Subcutaneous abdominal adipose tissue (tissue), 5 donors: ENCODE data around the gene CARMIL1.
"Not testable (repeated sequence)": the region's sequence is repeated elsewhere in the genome, so short reads cannot be mapped to it uniquely, and the experiment has no call there.

Source experiments
- H3K27ac ChIP-seq: one replicate; pipeline ENCODE4 v1.7.0; 2013; ENCODE audit warnings: low read depth, mild to moderate bottlenecking, inconsistent platforms, low read length, moderate library complexity
- H3K27me3 ChIP-seq, 5 donors: one replicate each; pipeline ENCODE4 v1.7.0; 2013; ENCODE audit warnings: low read length in 5 of 5, inconsistent platforms in 1 of 5; ENCODE audit not compliant: control insufficient read depth in 5 of 5, insufficient read depth in 4 of 5
- H3K36me3 ChIP-seq, 5 donors: one replicate each; pipeline ENCODE4 v1.7.0; 2013; ENCODE audit warnings: low read length in 5 of 5; ENCODE audit not compliant: control insufficient read depth in 5 of 5, insufficient read depth in 5 of 5
- H3K4me1 ChIP-seq, 5 donors: one replicate each; pipeline ENCODE4 v1.7.0; 2013; ENCODE audit warnings: low read length in 5 of 5, mild to moderate bottlenecking in 3 of 5, moderate library complexity in 1 of 5; ENCODE audit not compliant: control insufficient read depth in 5 of 5, insufficient read depth in 5 of 5
- H3K4me3 ChIP-seq, 5 donors: one replicate each; pipeline ENCODE4 v1.7.0; 2013; ENCODE audit warnings: low read length in 5 of 5, low read depth in 1 of 5
- H3K9ac ChIP-seq, 5 donors: one replicate each; pipeline ENCODE4 v1.7.0; 2013; ENCODE audit warnings: low read length in 5 of 5, mild to moderate bottlenecking in 4 of 5, moderate library complexity in 3 of 5
- H3K9me3 ChIP-seq, 5 donors: one replicate each; pipeline ENCODE4 v1.7.0; 2013; ENCODE audit warnings: low read length in 5 of 5; ENCODE audit not compliant: control insufficient read depth in 5 of 5
- donor health status: healthy.
- donor health status: healthy.
- donor health status: healthy.
- donor health status: healthy.
- donor health status: healthy.

CARMIL1 gene

DNA sequence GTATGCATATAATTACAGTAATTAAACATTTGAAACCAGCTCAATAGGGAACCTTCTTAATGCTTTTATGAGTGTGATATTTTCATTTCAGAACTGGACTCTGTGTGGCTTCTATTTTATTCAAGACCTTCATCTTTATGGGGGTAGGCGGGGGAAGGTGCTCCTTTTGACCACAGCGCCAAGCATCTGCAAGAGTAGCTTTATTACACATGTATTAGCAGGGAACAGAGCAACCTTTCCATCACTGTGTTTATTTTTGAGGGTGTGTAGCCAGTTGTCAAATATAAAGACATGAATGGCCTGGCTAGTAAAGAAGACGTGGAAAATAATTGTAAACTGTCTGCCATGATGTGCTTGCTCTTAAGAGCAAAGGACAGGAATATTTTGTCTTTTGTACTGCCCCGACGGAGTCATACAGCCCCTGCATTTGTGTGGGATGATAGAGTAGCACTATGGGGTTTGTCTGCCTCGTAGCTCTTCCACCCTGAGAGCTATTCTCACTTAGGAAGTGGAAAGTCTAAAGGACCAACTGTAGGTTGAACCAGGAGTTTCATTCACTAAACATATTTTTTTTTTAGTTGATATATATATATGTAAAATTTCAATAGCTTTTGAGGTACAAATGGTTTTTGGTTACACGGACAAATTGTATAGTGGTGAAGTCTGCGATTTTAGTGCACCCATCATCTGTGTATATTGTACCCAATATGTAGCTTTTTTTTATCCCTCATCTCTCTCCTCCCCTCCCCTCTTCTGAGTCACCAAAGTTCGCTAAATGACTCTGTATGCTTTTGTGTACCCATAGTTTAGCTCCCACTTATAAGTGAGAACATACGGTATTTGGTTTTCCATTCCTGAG, 91.2 kb downstream of the CARMIL1 start:
- no peaks in the 10 kb centered on the region for H3K36me3 ChIP-seq
- peaks cover 8 to 37% (median 23%) of the 10 kb centered on the region in 5 donors for H3K4me1 ChIP-seq
- no peak overlapping the region for H3K9ac ChIP-seq
- H3K27ac ChIP-seq: peak overlapping the region; percentile 63
- H3K4me3 ChIP-seq: no peak overlapping the region
- no peaks in the 10 kb centered on the region for H3K27me3 ChIP-seq
- H3K9me3 ChIP-seq: peaks cover 0 to 3% (median 0%) of the 10 kb centered on the region in 5 donors

GRCh38 chr6:25371037-25371347, 91.8 kb downstream of the CARMIL1 start:
- peaks cover 8 to 37% (median 23%) of the 10 kb centered on the region in 5 donors for H3K4me1 ChIP-seq
- H3K9me3 ChIP-seq: peaks cover 0 to 3% (median 0%) of the 10 kb centered on the region in 5 donors
- no peak overlapping the region for H3K4me3 ChIP-seq
- H3K36me3 ChIP-seq: no peaks in the 10 kb centered on the region
- no peak overlapping the region for H3K27ac ChIP-seq
- no peak overlapping the region for H3K9ac ChIP-seq
- H3K27me3 ChIP-seq: no peaks in the 10 kb centered on the region

DNA sequence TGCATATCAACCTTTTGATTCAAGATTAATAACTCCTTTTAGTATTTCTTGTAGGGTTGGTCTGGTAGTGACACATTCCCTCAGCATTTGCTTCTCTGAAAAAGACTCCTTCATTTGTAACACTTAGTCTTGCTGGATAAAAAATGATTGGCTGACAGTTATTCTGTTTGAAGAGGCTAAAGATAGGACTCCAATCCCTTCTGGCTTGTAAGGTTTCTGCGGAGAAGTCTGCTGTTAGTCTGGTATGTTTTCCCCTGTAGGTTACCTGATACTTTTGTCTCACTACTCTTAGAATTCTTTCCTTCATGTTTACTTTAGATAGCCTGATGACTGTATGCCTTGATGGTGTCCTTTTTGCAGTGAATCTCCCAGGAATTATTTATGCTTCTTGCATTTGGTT, 96.0 kb downstream of the CARMIL1 start:
- Histone ChIP-seq H3K36me3 (no peaks in the 10 kb centered on the region), H3K27me3 (no peaks in the 10 kb centered on the region)

DNA sequence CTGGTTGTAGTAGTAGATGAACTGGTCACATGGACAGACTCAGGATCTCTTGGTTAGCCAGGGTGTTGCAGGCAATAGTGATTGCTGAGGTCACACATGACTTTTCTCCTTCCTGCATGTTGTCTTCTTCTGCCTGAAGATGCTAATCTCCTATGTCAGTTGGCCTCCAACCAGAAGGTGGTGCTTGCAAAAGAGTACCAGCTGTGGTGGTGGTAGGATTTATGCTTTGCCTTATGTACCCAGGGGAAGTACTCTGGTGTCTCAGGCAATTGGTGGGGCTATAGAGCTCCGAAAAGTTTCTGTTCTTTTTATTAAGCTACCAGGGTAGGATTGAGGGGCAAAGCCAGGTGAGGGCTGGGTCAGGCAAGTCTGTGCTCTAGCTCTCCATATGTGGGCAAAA, 98.5 kb downstream of the CARMIL1 start:
- Histone ChIP-seq H3K36me3 (no peaks in the 10 kb centered on the region), H3K27ac (no peak overlapping the region), H3K27me3 (no peaks in the 10 kb centered on the region), H3K9ac (no peak overlapping the region), H3K4me1 (no peaks in the 10 kb centered on the region), H3K4me3 (no peak overlapping the region), H3K9me3 (peaks cover 0 to 3% (median 2%) of the 10 kb centered on the region in 5 donors)

More for the DNA sequence above, 96.0 kb downstream of the CARMIL1 start:
- Histone ChIP-seq H3K27ac (no peak overlapping the region), H3K4me1 (peaks cover 0 to 3% (median 2%) of the 10 kb centered on the region in 5 donors), H3K9me3 (peaks cover 0 to 3% (median 2%) of the 10 kb centered on the region in 5 donors), H3K4me3 (no peak overlapping the region), H3K9ac (no peak overlapping the region)

DNA sequence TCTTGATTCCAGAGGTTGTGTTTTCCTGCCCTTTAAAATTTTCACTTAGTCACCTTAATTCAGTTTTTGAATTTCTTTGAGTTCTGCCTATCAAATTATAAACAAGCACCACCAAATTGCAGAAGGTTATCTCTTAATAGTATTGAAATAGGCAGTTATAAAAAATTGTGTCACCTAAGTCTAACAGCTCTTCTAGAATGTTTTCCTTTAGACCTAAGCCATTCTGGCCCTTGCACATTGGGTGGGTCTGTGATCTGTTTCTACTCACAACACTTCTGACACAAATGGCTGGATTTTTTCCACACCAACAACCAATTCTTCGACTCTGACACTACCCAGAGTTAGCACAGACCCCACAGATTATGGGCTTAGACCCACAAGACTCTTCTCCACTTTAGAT, 101.9 kb downstream of the CARMIL1 start:
- Histone ChIP-seq H3K36me3 (no peaks in the 10 kb centered on the region), H3K9me3 (peaks cover 0 to 2% (median 0%) of the 10 kb centered on the region in 5 donors), H3K27ac (no peak overlapping the region), H3K9ac (no peak overlapping the region), H3K4me3 (no peak overlapping the region), H3K4me1 (no peaks in the 10 kb centered on the region), H3K27me3 (no peaks in the 10 kb centered on the region)

GRCh38 chr6:25382476-25382875, 103.3 kb downstream of the CARMIL1 start:
- H3K36me3 ChIP-seq, H3K4me3 ChIP-seq, H3K4me1 ChIP-seq, H3K27ac ChIP-seq, H3K9ac ChIP-seq, H3K27me3 ChIP-seq, H3K9me3 ChIP-seq: not testable (repeated sequence)

GRCh38 chr6:25384234-25384633, 105.1 kb downstream of the CARMIL1 start:
- Histone ChIP-seq H3K27me3 (no peaks in the 10 kb centered on the region), H3K27ac (no peak overlapping the region), H3K9ac (no peak overlapping the region), H3K36me3 (no peaks in the 10 kb centered on the region), H3K4me3 (no peak overlapping the region), H3K4me1 (no peaks in the 10 kb centered on the region), H3K9me3 (no peaks in the 10 kb centered on the region)

GRCh38 chr6:25384967-25385366, 105.8 kb downstream of the CARMIL1 start:
- Histone ChIP-seq H3K27ac (no peak overlapping the region), H3K27me3 (no peaks in the 10 kb centered on the region), H3K4me1 (peaks cover 0 to 5% (median 0%) of the 10 kb centered on the region in 5 donors), H3K9ac (no peak overlapping the region), H3K36me3 (no peaks in the 10 kb centered on the region), H3K9me3 (no peaks in the 10 kb centered on the region), H3K4me3 (no peak overlapping the region)

DNA sequence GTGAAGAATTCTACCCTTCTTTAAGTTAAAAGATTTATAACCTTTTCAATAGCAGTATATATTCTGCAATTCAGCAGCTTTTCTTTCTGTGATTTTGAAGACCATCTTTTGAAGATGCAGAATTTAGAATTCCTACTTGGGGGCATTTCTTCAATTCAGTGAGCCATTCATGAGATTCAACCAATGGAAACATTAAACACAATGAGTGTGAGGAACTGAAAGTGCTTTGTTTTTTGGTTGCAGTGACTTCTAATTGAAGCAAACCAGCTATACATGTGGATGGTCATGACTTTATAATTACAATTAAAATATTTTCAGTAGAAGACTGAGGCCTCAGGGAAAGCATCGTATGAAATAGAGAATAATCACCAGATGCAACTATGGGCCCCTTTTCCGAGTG, 108.3 kb downstream of the CARMIL1 start:
- no peaks in the 10 kb centered on the region for H3K27me3 ChIP-seq
- H3K36me3 ChIP-seq: no peaks in the 10 kb centered on the region
- no peak overlapping the region for H3K27ac ChIP-seq
- H3K9ac ChIP-seq: no peak overlapping the region
- H3K4me3 ChIP-seq: no peak overlapping the region
- H3K4me1 ChIP-seq: peaks cover 0 to 5% (median 0%) of the 10 kb centered on the region in 5 donors
- no peaks in the 10 kb centered on the region for H3K9me3 ChIP-seq

DNA sequence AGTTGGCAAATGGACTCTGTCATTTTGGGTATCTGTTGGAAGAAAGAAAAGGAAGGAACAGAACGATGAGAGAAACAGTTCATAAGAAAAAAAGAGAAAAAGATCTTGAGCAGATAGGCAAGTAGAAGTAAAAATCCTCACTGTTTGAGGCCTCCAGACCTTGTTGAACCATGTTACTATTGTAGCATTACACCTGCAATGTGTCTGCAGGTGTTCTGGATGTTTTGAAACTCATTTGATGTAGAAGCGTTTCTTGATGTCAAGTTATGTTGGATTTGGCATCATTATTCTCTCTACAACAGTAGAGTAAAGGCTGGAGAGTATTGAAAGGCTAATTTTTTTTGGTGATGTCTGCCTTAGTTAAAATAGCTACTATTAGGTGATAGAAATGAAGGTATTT, 108.7 kb downstream of the CARMIL1 start:
- Histone ChIP-seq H3K4me3 (no peak overlapping the region), H3K36me3 (no peaks in the 10 kb centered on the region), H3K9me3 (no peaks in the 10 kb centered on the region), H3K4me1 (peaks cover 0 to 5% (median 0%) of the 10 kb centered on the region in 5 donors), H3K9ac (no peak overlapping the region), H3K27me3 (no peaks in the 10 kb centered on the region), H3K27ac (no peak overlapping the region)
